Fibroblast of peridontal ligament (primary cell): Measurements from ENCODE around the gene TESK2.

Source experiments
- DNase-seq: peaks from one replicate; pipeline ENCODE4 v3.0.0-alpha.2; 2010; ENCODE audit errors: extremely low read depth

TESK2 gene

GRCh38 chr1:45304311-45305081, 186.5 kb downstream of the TESK2 start:
- no peak for DNase-seq

- DNase-seq: peak; percentile 95
These were observed 187.2 kb downstream of the TESK2 start for GRCh38 chr1:45303520-45304310.

DNA sequence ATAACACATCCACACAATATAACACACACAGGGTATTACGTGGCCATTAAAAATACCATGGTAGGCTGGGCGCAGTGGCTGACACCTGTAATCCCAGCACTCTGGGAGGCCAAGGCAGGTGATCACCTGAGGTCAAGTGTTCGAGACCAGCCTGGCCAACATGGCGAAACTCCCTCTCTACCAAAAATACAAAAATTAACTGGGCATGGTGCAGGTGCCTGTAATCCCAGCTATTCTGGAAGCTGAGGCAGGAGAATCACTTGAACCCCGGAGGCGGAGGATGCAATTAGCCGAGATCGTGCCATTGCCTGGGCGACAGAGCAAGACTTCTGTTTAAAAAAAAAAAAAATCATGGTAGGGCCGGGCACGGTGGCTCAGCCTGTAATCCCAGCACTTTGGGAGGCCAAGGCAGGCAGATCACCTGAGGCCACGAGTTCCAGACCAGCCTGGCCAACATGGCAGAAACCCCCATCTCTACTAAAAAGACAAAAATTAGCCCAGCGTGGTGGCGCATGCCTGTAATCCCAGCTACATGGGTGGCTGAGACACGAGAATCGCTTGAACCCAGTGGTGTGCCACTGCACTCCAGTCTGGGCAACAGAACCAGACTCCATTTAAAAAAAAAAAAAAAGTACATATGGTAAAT, 188.3 kb downstream of the TESK2 start:
- no peak for DNase-seq

DNA sequence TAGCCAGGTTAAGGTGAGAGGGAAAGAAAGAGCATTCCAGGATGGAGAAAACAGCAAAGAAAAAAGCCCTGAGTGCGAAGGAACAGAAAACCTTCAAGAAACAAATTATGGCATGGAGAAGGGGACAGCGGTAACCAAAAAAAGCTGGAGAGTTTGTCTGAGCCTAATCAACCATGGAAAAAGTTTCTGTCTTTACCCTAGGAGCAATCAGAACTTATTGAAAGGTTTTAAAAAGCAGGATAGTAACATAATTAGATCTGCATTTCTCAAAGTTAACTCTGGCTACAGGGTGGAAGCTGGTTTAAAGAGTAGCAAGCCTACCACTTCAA, 190.3 kb downstream of the TESK2 start:
- no peak for DNase-seq

DNA sequence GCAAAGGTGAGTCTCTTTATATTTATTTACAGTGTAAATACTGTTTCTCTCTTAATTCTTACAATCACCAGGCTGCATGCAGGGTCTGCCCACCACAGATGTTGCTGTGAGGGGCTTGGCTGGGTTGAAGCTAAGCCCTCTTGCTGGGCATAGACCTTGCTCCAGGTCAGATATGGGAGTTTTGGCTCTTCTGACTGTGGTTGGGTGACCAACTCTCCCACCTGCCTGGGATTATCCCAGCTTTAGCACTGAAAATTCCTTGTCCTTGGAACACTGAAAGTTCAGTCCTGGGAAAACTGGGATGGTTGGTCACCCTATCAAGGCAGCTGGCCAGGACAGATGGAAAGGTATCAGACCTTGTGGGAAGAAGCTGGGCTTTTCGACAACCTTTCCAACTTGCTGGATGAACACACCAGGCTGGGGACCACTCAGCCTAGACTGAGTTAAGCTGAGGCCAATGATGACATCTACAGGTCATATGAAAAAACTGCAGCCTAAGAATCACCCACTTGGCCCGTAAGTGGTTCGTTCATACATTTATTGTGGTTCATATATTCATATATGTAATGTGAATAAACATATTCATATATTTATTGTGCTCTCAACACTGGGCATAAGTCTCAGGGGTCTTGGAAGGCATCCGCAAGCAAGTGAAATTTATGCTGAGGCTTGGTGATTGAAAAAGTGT, 190.8 kb downstream of the TESK2 start:
- DNase-seq: peak; percentile 87

GRCh38 chr1:45299296-45299695, 191.7 kb downstream of the TESK2 start:
- no peak for DNase-seq

GRCh38 chr1:45297666-45298356, 193.2 kb downstream of the TESK2 start:
- no peak for DNase-seq
